Measurements from ENCODE around the gene MAD2L1BP. TPM values are rescaled to one million over a fixed set of nuclear protein-coding genes. Genes with fewer than 3 reads are reported as not detected.
"Not testable (repeated sequence)": the region's sequence is repeated elsewhere in the genome, so short reads cannot be mapped to it uniquely, and the experiment has no call there.

The MAD2L1BP gene, protein sequence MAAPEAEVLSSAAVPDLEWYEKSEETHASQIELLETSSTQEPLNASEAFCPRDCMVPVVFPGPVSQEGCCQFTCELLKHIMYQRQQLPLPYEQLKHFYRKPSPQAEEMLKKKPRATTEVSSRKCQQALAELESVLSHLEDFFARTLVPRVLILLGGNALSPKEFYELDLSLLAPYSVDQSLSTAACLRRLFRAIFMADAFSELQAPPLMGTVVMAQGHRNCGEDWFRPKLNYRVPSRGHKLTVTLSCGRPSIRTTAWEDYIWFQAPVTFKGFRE
- 22.8 TPM for polyA plus RNA-seq (2013, experiment 1 of 2; ENCODE audit: insufficient read length)
- polyA plus RNA-seq (2013, experiment 2 of 2; ENCODE audit: insufficient read length) = 22.4 TPM

DNA sequence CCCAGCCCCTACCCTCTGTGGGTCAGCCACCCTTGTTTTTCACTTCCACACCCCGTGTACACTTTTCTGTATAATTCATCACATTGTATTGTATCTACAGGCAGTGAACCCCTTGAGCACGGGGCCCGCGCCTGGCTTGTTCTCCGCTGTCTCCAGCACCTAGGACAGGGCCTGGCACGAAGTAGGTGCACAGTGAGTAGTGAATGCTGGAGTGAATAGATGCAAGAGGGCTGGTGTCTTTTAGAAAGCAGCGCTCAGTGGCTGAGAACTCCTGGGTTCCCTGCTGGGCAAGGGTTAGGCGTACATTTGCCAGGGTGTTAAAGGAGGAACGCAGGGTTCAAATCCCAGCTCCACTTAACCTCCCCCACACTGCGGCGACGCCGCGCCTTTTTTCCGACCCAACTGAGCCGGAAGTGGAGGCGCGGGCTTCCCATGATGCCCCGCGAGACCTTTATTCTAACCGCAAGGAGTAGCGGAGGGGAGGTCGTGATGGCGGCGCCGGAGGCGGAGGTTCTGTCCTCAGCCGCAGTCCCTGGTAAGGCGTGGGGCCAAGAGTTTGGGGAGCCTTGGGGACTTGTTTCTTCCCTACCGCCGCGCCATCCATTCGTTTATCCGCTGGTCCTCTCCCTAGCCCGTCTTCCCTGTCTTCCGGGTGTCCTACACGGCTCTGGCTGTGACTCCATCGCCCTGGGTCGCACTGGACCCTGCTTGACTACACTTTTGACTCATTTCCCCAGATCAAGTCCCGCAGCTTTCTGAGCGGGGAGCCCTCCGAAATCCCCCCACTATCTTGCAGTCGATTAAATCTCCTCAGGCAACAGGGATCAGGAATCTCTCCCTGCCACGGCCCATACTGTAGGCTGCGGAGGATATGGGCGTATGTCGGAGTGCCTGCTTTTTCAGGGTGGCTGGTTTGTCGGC lies at the start of gene MAD2L1BP:
Gene MAD2L1BP, plus strand, starts transcription at position 454 of the 921 bp plus-strand sequence. Its CDS starts 36 bp downstream, at position 490.
- DNase-seq = peak; percentile 76

DNA sequence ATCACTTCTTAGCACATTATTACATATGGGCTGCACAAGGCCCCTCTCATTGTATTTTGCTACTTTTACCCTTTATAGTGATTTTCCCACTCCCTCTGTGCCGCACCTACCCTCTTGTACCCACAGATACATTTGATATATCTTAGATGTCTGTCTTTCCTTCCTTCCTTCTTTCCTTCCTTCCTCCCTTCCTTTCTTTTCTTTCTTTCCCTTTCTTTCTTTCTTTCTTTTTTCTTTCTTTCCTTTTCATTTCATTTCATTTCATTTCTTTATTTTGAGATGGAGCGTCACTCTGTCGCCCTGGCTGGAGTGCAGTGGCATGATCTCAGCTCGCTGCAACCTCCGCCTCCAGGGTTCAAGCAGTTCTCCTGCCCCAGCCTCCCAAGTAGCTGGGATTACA lies 47.4 kb upstream of the MAD2L1BP start:
- no peak for DNase-seq

DNA sequence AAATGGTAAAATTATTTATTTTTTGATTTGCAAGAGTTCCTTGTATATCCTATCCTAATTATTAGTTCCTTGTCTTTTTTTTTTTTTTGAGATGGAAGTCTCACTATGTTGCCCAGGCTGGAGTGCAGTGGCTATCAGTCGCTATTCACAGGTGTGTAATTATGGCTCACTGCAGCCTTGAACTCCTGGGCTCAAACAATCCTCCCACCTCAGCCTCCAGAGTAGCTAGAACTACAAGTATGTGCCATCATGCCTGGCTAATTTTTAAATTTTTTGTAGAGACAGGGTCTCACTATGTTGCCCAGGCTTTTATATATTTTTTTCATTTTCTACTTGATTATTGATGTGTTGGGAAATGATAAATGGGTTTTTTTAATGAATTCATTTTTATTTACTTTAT lies 46.1 kb upstream of the MAD2L1BP start:
- DNase-seq = not testable (repeated sequence)

DNA sequence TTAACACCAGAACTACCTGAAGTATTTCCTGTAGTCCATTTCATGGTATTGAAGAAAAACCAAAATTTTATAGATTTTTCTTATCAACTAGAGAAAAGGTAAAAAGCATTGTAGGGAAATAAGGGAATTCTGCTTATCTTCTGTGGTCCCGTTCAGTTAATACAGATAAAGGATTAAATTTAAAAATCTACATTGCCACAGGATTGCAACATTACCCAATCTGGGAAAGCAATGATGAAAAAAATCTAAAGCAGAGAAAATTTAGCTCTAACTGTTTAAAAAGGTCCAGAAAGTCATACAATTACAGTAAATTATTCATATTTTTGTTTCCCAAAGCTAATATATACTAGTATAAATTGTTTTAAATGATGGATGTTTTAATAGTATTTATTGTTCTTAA lies 41.7 kb upstream of the MAD2L1BP start:
- DNase-seq = no peak

DNA sequence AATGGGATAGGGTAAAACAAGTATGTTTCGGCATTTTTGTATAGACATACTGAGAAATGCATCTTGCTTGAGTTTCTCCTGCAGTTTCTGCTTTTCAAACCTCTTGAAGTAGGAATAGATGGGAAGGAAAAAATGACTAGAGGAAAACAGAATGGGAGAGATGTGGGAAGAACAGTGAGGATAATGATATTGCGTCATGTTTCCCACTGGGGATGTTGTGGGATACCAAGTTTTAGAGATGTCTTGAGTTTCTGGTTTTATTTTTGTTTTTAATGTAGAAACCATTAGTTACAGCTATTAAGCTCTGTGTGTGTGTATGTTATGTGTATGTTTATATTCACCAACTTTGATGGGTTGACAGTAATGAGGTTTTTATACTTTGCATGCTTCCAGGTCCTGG lies 35.0 kb upstream of the MAD2L1BP start:
- DNase-seq = no peak

DNA sequence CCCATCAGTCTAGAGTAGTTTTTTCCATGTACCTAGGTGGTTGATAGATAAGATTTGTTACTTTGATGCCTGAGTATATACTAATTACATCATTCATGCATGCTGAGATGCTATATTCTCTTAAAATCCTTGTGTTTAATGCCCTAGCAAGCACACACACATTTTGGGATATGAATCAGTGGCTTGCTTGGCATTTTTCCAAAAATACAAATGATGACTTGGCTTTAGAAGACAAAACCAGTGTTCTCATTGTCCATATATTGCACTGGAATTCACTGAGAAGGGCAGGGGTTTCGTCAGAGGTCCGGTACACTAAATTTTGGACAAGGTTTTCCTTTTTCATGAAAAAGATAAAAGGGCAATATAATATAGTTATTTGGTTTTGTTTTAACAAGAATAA lies 31.5 kb upstream of the MAD2L1BP start:
- DNase-seq = peak; percentile 73

DNA sequence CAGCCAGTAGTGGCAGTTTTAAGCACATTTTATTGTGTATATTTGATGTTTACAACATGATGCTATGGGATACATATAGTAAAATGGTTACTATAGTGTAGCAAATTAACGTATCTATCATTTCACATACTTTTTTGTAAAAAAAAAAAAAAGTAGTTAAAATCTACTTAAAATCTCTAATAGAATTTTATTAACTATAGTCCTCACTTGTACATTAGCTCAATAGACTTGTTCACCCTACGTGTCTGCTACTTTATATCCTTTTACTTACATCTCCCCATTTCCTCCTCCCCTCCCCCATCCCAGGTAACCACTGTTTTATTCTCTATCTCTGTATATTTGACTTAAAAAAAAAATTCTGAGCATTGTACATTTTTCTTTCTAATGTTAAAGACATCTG lies 29.6 kb upstream of the MAD2L1BP start:
- no peak for DNase-seq

DNA sequence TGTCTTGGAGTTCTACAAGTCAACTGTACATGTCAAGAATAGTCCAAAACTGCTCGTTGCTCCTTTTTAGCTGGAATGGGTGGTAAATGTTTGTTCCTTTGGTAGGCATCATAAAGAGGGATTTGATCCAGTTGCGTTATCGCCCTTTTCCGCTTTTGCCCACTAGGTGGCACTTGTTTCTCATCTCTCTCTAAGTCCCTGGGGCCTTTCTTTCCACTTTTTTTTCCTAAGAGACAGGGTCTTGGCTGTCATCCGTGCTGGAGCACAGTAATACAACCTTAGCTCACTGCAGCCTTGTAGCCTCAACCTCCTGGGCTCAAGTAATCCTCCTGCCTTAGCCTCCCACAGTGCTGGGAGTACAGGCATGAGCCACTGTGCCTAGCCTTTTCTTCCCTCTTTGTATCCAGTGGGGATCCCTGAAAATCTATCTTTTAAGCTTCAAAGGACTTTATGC lies 27.3 kb upstream of the MAD2L1BP start:
- DNase-seq = peak; percentile 77

DNA sequence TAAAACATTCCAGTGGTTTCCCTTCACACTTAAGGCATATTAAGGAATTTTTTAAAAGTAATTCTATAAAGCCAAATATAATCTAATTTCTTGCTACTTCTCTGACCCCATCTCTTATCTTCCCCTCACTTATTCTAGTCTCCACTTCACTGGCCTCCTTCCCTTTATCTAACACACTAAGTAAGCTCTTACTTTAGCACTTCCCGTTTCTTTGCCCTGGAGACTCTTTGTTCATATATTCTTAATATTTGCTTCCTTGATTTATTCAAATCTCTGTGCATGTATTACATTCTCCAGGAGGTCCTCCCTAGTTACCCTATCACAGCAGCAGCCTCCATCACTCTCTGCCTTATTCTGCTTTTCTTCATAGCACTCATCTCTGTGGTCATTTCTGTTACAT lies 26.8 kb upstream of the MAD2L1BP start:
- DNase-seq = no peak

DNA sequence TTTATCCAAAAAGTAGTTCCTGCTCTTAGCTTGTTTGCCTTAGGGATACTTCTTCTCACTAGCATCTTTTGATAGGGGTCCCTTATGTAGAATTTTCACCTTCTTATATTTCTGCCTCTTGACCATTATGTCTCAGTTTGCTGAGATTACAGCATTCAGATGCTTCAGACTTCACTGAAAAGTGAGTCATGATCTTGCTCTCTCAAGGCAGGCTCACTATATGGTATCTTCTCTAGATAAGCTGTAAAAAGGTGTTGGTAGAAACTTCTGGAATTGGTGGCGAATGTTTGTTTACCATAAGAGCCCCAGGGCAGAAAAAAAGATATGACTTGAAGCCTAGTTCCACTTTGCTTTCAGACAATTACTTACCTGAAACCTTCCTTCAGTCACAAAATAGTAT lies 26.2 kb upstream of the MAD2L1BP start:
- no peak for DNase-seq

DNA sequence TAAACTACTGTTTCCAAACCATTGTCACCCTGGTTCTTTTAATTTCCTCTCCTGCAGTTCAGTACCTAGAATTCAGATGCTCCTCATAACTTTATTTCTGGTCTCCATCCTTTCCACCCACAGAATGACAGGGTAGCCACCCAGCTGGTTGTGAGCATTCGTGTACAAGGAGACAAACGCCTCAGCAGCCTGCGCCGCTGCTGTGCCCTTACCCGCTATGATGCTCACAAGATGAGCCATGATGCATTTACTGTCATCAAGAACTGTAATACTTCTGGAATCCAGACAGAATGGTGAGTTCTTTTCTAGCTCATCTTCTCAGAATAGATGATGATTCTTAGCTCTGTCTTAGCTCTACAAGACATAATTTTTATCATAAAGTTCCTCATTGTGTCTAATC lies 25.2 kb upstream of the MAD2L1BP start:
- DNase-seq = no peak

DNA sequence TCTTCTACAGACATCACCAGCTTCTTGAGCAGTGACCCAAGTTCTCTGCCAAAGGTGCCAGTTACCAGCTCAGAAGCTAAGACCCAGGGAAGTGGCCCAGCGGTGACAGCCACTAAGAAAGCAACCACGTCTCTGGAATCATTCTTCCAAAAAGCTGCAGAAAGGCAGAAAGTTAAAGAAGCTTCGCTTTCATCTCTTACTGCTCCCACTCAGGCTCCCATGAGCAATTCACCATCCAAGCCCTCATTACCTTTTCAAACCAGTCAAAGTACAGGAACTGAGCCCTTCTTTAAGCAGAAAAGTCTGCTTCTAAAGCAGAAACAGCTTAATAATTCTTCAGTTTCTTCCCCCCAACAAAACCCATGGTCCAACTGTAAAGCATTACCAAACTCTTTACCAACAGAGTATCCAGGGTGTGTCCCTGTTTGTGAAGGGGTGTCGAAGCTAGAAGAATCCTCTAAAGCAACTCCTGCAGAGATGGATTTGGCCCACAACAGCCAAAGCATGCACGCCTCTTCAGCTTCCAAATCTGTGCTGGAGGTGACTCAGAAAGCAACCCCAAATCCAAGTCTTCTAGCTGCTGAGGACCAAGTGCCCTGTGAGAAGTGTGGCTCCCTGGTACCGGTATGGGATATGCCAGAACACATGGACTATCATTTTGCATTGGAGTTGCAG lies 21.8 kb upstream of the MAD2L1BP start:
- no peak for DNase-seq

DNA sequence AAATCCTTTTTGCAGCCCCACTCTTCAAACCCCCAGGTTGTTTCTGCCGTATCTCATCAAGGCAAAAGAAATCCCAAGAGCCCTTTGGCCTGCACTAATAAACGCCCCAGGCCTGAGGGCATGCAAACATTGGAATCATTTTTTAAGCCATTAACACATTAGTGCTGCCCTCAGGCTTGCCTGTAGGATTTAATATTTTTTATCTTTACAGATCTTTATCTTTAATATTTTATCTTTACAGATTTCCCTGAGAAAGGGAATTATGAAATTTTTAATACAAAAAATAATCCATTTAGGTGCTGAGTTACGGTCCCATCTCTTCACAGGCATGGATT lies 21.3 kb upstream of the MAD2L1BP start:
- no peak for DNase-seq

DNA sequence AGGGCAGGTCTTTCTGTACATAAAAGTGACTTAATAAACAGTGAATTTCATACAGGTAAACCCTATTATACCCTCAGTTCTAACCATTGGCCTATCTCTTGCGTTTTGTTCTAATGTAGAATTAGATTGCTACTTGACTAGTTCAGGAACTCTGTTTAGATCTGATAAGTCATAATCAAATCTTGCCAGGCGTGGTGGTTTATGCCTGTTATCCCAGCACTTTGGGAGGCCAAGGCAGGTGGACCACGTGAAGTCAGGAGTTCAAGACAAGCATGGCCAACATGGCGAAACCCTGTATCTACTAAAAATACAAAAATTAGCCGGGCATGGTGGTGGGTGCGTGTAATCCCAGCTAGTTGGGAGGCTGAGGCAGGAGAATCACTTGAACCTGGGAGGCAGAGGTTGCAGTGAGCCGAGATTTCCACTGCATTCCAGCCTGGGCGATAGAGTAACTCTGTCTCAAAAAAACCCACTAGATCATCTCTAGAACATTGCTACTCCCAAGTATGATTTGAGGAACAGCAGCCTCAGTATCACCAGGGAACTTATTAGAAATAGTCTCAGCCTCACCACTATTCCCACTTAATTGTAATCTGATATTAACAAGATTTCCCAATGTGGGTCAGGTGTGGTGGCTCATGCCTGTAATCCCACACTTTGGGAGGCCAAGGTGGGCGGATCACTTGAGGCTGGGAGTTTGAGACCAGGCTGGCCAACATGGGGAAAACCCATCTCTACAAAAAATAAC lies 18.7 kb upstream of the MAD2L1BP start:
- DNase-seq = no peak

DNA sequence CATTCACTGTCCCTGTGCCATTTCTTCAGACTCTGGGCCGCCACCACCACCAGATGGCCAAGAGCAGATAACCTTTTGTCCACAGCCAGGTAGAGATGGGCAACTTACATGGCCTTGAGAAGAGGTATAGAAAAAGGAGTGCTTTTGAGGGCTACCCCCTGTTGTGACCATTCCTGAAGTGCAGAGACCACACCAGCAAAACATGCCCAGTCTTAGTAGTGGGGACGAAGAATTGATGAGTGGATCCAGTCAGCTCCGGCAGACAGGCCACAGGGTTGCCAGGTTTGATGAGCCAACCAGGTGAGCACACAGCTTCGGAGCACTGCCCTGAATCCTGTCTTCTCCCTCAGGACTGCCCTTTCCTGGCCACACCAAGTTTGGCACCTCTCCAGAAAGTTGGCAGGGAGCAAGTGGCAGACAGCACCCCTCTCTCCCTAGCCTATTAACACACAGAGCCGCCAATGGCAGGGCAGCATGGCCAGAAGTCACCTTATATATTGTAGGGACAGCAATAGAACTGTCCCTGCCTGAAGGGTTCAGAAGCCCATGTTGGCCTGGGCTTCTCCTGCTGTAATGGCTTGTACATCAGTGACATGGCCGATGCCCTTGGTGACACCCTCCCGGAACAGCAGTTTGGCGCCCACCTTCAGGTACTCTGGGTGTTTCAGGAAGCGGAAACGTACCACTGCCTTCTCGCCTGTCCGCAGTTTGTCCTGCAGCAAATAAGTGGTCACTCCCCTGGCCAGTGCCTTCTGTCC lies 14.4 kb upstream of the MAD2L1BP start:
- no peak for DNase-seq

DNA sequence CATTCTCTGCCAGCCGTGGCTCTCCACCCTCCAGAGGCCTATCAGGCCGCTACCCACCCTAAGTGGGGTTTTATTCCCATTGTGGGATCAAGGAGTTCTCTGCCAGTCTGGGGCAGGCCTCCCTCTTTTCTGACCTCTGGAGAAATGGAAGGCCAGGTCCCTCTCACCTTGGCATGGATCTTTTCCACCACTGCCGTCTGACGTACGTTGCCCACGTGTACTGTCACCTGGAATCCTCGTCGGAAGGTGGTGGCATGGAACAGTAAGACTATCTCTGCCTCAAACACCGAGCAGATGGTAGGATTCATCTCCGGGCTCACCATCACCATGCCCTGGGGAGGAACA lies 13.8 kb upstream of the MAD2L1BP start:
- DNase-seq = no peak

DNA sequence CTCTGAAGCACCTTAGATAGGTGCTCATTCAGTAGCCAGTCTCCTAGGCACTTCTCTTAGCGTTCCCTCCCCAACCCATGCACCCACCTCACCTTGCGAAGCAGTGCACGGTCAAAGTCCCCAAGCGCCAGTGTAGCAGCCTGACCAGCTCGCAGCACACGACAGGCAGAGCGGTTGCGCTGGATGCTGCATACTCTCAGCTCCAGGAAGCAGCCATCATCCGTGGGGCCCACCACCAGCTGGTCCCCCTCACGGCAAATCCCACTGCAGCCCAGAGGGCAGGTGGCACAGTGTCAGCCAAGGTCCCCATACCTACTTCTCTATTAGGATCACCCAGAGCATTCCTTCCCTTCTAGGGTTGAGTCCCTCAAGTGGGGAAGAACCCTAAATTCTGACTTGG lies 13.1 kb upstream of the MAD2L1BP start:
- no peak for DNase-seq

DNA sequence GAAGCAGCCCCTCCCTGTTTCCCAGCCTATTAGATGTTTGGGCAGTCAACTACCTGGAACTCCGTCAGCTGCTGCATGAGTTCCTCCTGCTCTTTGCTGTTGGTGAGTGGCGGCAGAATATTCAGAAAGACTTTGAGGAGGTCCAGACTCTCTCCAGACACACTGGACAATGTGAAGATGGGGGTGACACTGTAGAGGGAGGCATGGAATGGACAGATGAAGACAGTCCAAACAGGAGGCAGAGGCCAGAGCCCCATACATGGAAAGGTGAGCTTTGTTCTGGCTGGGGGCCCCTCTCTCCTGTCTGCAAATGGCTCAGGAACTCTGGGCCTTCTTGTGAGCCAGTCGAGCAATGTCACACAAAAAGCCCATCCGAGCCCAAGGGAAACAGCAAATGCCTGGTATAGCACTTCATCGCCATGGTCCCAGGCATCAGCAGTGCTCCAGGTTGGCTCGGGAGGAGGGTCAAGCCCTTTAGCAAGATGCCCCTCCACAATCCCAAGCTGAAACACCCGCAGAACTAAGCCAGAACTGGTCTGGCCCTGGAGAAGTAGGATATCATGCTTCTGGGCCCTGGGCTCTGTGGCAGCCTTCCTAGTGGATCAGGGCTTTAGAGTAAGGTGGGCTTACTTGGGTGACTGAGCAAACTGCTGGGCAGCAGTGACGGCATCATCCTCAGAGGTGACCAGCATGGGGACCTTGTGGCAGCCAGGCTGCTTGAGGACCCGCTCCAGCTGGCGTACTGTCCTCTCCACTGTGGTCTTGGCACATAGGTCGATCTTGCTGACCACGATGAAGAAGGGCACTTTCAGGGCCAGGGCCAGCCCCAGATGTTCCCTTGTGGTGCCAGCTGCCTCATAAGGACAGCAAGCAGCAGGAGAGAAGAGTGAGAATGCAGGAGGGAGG lies 11.5 kb upstream of the MAD2L1BP start:
- no peak for DNase-seq

DNA sequence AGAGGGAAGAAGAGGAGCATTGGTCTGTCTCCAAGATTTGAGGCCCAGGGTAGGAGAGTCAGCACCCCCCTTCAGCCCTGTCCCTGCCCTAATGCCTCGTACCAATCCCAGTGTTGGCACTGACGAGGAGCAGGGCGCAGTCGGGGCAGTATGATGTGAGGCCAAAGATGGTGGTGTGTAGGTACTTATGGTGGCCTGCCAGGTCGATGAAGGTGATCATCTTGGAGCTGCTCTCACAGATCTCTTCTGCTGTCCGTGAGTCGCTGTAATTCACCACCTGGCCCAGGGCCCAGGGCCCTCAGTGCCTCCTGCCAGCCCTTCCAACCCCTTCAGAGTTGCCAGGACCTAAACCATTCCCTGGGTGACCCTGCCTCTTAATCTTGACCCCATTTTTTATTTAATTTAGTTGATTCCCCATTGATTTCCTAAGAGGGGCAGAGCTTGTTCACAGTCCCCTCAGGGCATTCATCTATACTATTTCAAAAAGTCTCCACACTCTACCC lies 10.8 kb upstream of the MAD2L1BP start:
- no peak for DNase-seq

DNA sequence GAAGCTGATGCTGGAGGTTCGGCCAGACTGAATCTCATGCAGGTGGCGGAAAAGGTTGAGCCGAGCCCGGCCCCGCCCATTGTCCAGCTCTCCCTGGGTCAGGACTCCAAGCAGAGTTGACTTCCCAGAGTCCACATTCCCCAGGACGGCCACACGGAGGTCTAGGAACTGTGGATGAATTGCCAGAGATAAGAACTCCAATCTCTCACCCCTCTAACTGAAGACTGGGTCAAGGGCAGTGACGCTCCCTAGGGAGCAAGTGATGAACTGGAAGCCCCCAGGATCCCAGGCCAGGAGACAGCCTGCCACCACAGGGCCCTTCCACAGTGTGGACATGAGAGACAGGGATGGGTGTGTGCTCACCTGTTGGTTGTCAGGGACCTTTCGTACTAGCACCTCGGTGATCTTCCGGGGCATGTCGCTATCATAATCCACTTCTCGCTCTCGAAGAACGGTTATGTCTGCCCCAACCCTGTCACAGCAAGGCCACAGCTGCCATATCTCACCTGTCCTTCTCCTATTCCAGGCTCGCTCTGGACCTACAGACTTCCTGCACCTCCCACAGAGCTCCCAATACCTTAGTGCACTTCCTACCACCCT lies 10.1 kb upstream of the MAD2L1BP start:
- DNase-seq = no peak

All from fibroblast of skin of abdomen (primary cell).